ENCODE results near the gene FBXL17.
"Not testable (repeated sequence)": the region's sequence is repeated elsewhere in the genome, so short reads cannot be mapped to it uniquely, and the experiment has no call there.

The FBXL17 gene

GRCh38 chr5:108381954-108382783 is at the start of gene FBXL17:
TSS of gene FBXL17 (minus strand) at chr5:108382098.
- DNase-seq = peak; percentile 42 to 98 (median 88)

GRCh38 chr5:108430931-108431608 is 49.2 kb upstream of the FBXL17 start:
- no peak for DNase-seq

GRCh38 chr5:108421713-108422112 is 39.8 kb upstream of the FBXL17 start:
- DNase-seq = no peak

- no peak for DNase-seq
Measured at GRCh38 chr5:108420755-108421154, 38.9 kb upstream of the FBXL17 start.

- DNase-seq = no peak
Measured at GRCh38 chr5:108420158-108420557, 38.3 kb upstream of the FBXL17 start.

- peak in 37 of 51 donors; percentile 0 to 83 (median 30) for DNase-seq
Measured at GRCh38 chr5:108418197-108418596, 36.3 kb upstream of the FBXL17 start.

- no peak for DNase-seq
Measured at GRCh38 chr5:108417166-108417670, 35.3 kb upstream of the FBXL17 start.

- DNase-seq = no peak
Measured at GRCh38 chr5:108415726-108416125, 33.8 kb upstream of the FBXL17 start.

- DNase-seq = no peak
Measured at GRCh38 chr5:108409786-108410185, 27.9 kb upstream of the FBXL17 start.

GRCh38 chr5:108405201-108405600 is 23.3 kb upstream of the FBXL17 start:
- not testable (repeated sequence) for DNase-seq

GRCh38 chr5:108398964-108399363 is 17.1 kb upstream of the FBXL17 start:
- no peak for DNase-seq

GRCh38 chr5:108396837-108397236 is 14.9 kb upstream of the FBXL17 start:
- not testable (repeated sequence) for DNase-seq

GRCh38 chr5:108387758-108388157 is 5.9 kb upstream of the FBXL17 start:
- DNase-seq = no peak

GRCh38 chr5:108386345-108387061 is 4.6 kb upstream of the FBXL17 start:
- DNase-seq = no peak

GRCh38 chr5:108384741-108385140 is 2.8 kb upstream of the FBXL17 start:
- DNase-seq = no peak

GRCh38 chr5:108382784-108383330 is 959 bp upstream of the FBXL17 start:
- DNase-seq = no peak

GRCh38 chr5:108381350-108381953 is 446 bp downstream of the FBXL17 start:
- DNase-seq = peak in 45 of 51 donors; percentile 25 to 94 (median 62)

- DNase-seq = peak in 45 of 51 donors; percentile 5 to 60 (median 33)
Measured at GRCh38 chr5:108380531-108381349, 1.2 kb downstream of the FBXL17 start.

- DNase-seq = peak in 2 of 51 donors; percentile 4 to 49
Measured at GRCh38 chr5:108379722-108380530, 2.0 kb downstream of the FBXL17 start.

Data from hypothalamus (tissue), 51 donors.